ENCODE data around the gene WDFY4. TPM values are rescaled to one million over a fixed set of nuclear protein-coding genes. Genes with fewer than 3 reads are reported as not detected.
A peak's percentile ranks its signal among the peaks of the same experiment; 100 is the strongest.

Gene WDFY4
- total and polyA plus RNA-seq, 9 donors = 1.2 to 3.9 (median 2.4) TPM

GRCh38 chr10:48670978-48671913 is 13.4 kb upstream of the WDFY4 start:
- Histone ChIP-seq H3K4me3 (ENCODE audit: low read length) (no peak overlapping the region), H3K4me1 (ENCODE audit: control insufficient read depth, insufficient read depth, low read length) (peaks cover 20% of the 10 kb centered on the region), H3K9me3 (replicated peaks; ENCODE audit: control insufficient read depth, low read depth, low read length) (no peaks in the 10 kb centered on the region), H3K27me3 (ENCODE audit: control insufficient read depth, insufficient read depth, low read length) (no peaks in the 10 kb centered on the region), H3K36me3 (ENCODE audit: control insufficient read depth, insufficient read depth, low read length) (no peaks in the 10 kb centered on the region), H3K27ac (ENCODE audit: low read length) (peak overlapping the region; percentile 72)
- WGBS (ENCODE audit: insufficient coverage) = 34% methylated on average over 27 of the region's 28 CpGs
- DNase-seq = peak; percentile 45

- Histone ChIP-seq H3K27ac (ENCODE audit: low read length) (no peak overlapping the region), H3K4me3 (ENCODE audit: low read length) (no peak overlapping the region), H3K9me3 (replicated peaks; ENCODE audit: control insufficient read depth, low read depth, low read length) (no peaks in the 10 kb centered on the region), H3K27me3 (ENCODE audit: control insufficient read depth, insufficient read depth, low read length) (no peaks in the 10 kb centered on the region), H3K36me3 (ENCODE audit: control insufficient read depth, insufficient read depth, low read length) (no peaks in the 10 kb centered on the region), H3K4me1 (ENCODE audit: control insufficient read depth, insufficient read depth, low read length) (peaks cover 18% of the 10 kb centered on the region)
- 52% methylated on average over 18 of the region's 26 CpGs for WGBS (ENCODE audit: insufficient coverage)
- no peak for DNase-seq
Observed at GRCh38 chr10:48671914-48672595, 12.6 kb upstream of the WDFY4 start.

- peaks cover 17% of the 10 kb centered on the region for H3K4me1 ChIP-seq (ENCODE audit: control insufficient read depth, insufficient read depth, low read length)
- no peaks in the 10 kb centered on the region for H3K27me3 ChIP-seq (ENCODE audit: control insufficient read depth, insufficient read depth, low read length)
- H3K4me3 ChIP-seq (ENCODE audit: low read length) = no peak overlapping the region
- no peaks in the 10 kb centered on the region for H3K36me3 ChIP-seq (ENCODE audit: control insufficient read depth, insufficient read depth, low read length)
- H3K27ac ChIP-seq (ENCODE audit: low read length) = no peak overlapping the region
- no peak for DNase-seq
- H3K9me3 ChIP-seq (replicated peaks; ENCODE audit: control insufficient read depth, low read depth, low read length) = peaks cover 4% of the 10 kb centered on the region
- 93% methylated on average over 7 of the region's 9 CpGs for WGBS (ENCODE audit: insufficient coverage)
Observed at GRCh38 chr10:48672596-48673265, 11.9 kb upstream of the WDFY4 start.

DNA sequence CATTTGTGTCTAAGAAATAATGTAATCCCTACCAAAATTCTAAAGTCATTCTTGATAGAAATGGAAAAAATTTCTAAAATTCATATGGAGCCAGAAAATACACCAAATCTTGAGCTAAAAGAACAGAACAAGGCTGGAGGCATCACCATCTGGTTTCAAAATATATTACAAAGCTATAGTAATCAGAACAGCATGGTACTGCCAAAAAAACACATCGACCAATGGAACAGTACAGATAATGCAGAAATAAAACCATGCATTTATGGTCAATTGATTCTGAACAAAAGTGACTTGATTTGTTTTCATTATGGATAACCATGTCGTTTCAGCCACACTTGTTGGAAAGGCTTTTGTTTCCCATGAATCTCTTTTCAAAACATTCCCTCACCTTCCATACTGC is 7.0 kb upstream of the WDFY4 start:
- Histone ChIP-seq H3K27ac (ENCODE audit: low read length) (no peak overlapping the region), H3K4me1 (ENCODE audit: control insufficient read depth, insufficient read depth, low read length) (no peaks in the 10 kb centered on the region), H3K9me3 (replicated peaks; ENCODE audit: control insufficient read depth, low read depth, low read length) (peaks cover 9% of the 10 kb centered on the region), H3K4me3 (ENCODE audit: low read length) (no peak overlapping the region), H3K36me3 (ENCODE audit: control insufficient read depth, insufficient read depth, low read length) (no peaks in the 10 kb centered on the region), H3K27me3 (ENCODE audit: control insufficient read depth, insufficient read depth, low read length) (no peaks in the 10 kb centered on the region)
- WGBS (ENCODE audit: insufficient coverage) = 80% methylated on average over 1 of the region's 2 CpGs
- DNase-seq = no peak

DNA sequence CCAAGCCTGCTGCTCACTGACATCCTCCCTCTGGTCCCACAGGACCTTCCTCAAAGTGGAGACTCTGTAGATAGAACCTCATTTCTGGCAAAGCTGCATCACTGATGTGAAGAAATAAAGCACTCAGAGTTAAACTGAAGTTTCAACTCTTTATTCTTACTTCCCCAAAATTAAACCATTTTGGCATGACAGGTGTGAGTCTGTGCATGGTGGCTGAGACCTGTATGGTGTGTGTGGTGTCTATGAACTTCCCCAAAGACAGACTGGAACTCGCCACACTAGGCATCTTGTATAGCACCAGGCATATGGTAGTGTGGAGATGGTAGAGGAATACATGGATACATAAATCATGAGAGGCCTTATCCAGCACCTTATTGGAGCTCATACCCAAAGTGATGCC is 6.6 kb upstream of the WDFY4 start:
- H3K4me3 ChIP-seq (ENCODE audit: low read length) = no peak overlapping the region
- WGBS (ENCODE audit: insufficient coverage) = 60% methylated on average over 1 of the region's 1 CpG
- no peaks in the 10 kb centered on the region for H3K36me3 ChIP-seq (ENCODE audit: control insufficient read depth, insufficient read depth, low read length)
- H3K27me3 ChIP-seq (ENCODE audit: control insufficient read depth, insufficient read depth, low read length) = no peaks in the 10 kb centered on the region
- no peak overlapping the region for H3K27ac ChIP-seq (ENCODE audit: low read length)
- no peak for DNase-seq
- peaks cover 9% of the 10 kb centered on the region for H3K9me3 ChIP-seq (replicated peaks; ENCODE audit: control insufficient read depth, low read depth, low read length)
- no peaks in the 10 kb centered on the region for H3K4me1 ChIP-seq (ENCODE audit: control insufficient read depth, insufficient read depth, low read length)

- 80% methylated on average over 1 of the region's 3 CpGs for WGBS (ENCODE audit: insufficient coverage)
Observed at GRCh38 chr10:48681740-48682139, 2.9 kb upstream of the WDFY4 start.

GRCh38 chr10:48682265-48682664 is 2.4 kb upstream of the WDFY4 start:
- Histone ChIP-seq H3K27me3 (ENCODE audit: control insufficient read depth, insufficient read depth, low read length) (no peaks in the 10 kb centered on the region), H3K9me3 (replicated peaks; ENCODE audit: control insufficient read depth, low read depth, low read length) (peaks cover 9% of the 10 kb centered on the region), H3K4me3 (ENCODE audit: low read length) (no peak overlapping the region), H3K27ac (ENCODE audit: low read length) (no peak overlapping the region), H3K36me3 (ENCODE audit: control insufficient read depth, insufficient read depth, low read length) (no peaks in the 10 kb centered on the region), H3K4me1 (ENCODE audit: control insufficient read depth, insufficient read depth, low read length) (no peaks in the 10 kb centered on the region)
- WGBS (ENCODE audit: insufficient coverage) = 87% methylated on average over 2 of the region's 3 CpGs
- DNase-seq = no peak

More at GRCh38 chr10:48681740-48682139, 2.9 kb upstream of the WDFY4 start:
- no peak overlapping the region for H3K27ac ChIP-seq (ENCODE audit: low read length)
- H3K36me3 ChIP-seq (ENCODE audit: control insufficient read depth, insufficient read depth, low read length) = no peaks in the 10 kb centered on the region
- no peak for DNase-seq
- no peaks in the 10 kb centered on the region for H3K4me1 ChIP-seq (ENCODE audit: control insufficient read depth, insufficient read depth, low read length)
- no peaks in the 10 kb centered on the region for H3K27me3 ChIP-seq (ENCODE audit: control insufficient read depth, insufficient read depth, low read length)
- peaks cover 9% of the 10 kb centered on the region for H3K9me3 ChIP-seq (replicated peaks; ENCODE audit: control insufficient read depth, low read depth, low read length)
- no peak overlapping the region for H3K4me3 ChIP-seq (ENCODE audit: low read length)

- DNase-seq = no peak
- no peaks in the 10 kb centered on the region for H3K4me1 ChIP-seq (ENCODE audit: control insufficient read depth, insufficient read depth, low read length)
- WGBS (ENCODE audit: insufficient coverage) = 100% methylated on average over 2 of the region's 6 CpGs
Observed at GRCh38 chr10:48683424-48683823, 1.2 kb upstream of the WDFY4 start.

GRCh38 chr10:48683868-48684267 is 805 bp upstream of the WDFY4 start:
- Histone ChIP-seq H3K27me3 (ENCODE audit: control insufficient read depth, insufficient read depth, low read length) (no peaks in the 10 kb centered on the region), H3K4me1 (ENCODE audit: control insufficient read depth, insufficient read depth, low read length) (no peaks in the 10 kb centered on the region), H3K36me3 (ENCODE audit: control insufficient read depth, insufficient read depth, low read length) (no peaks in the 10 kb centered on the region), H3K27ac (ENCODE audit: low read length) (no peak overlapping the region), H3K9me3 (replicated peaks; ENCODE audit: control insufficient read depth, low read depth, low read length) (peaks cover 2% of the 10 kb centered on the region), H3K4me3 (ENCODE audit: low read length) (no peak overlapping the region)
- no peak for DNase-seq
- 93% methylated on average over 2 of the region's 5 CpGs for WGBS (ENCODE audit: insufficient coverage)

More at GRCh38 chr10:48683424-48683823, 1.2 kb upstream of the WDFY4 start:
- Histone ChIP-seq H3K4me3 (ENCODE audit: low read length) (no peak overlapping the region), H3K27ac (ENCODE audit: low read length) (no peak overlapping the region), H3K36me3 (ENCODE audit: control insufficient read depth, insufficient read depth, low read length) (no peaks in the 10 kb centered on the region), H3K27me3 (ENCODE audit: control insufficient read depth, insufficient read depth, low read length) (no peaks in the 10 kb centered on the region), H3K9me3 (replicated peaks; ENCODE audit: control insufficient read depth, low read depth, low read length) (peaks cover 2% of the 10 kb centered on the region)

DNA sequence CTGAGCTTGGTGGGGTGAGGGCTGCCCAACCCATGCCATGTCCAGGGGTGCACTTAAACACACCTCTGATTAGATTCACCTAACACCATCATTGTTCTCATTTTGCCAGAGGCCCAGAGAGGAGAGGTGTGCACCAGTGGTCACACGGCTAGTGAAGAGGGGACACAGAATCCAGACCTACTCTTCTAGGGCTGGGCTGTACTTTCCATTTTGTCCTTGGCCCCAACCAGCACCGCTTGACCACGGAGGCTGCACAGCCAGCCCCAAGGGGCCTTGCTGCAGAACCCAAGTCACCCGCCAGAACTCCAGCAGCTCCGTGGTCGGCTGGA is 246 bp upstream of the WDFY4 start:
- H3K36me3 ChIP-seq (ENCODE audit: control insufficient read depth, insufficient read depth, low read length) = no peaks in the 10 kb centered on the region
- H3K27me3 ChIP-seq (ENCODE audit: control insufficient read depth, insufficient read depth, low read length) = no peaks in the 10 kb centered on the region
- WGBS (ENCODE audit: insufficient coverage) = 80% methylated on average over 6 of the region's 6 CpGs
- no peak overlapping the region for H3K27ac ChIP-seq (ENCODE audit: low read length)
- H3K4me3 ChIP-seq (ENCODE audit: low read length) = no peak overlapping the region
- peaks cover 2% of the 10 kb centered on the region for H3K9me3 ChIP-seq (replicated peaks; ENCODE audit: control insufficient read depth, low read depth, low read length)
- DNase-seq = no peak
- H3K4me1 ChIP-seq (ENCODE audit: control insufficient read depth, insufficient read depth, low read length) = no peaks in the 10 kb centered on the region

Measured in muscle of leg (tissue), 11 donors.